GM19395 (cell line): ENCODE results near the gene RPL29.

Experiments
- ATAC-seq: cut with Tn5 transposase; IDR thresholded peaks from one replicate; pipeline ENCODE4 v1.9.1; 2021; ENCODE audit warnings: mild to moderate bottlenecking, moderate library complexity; ENCODE audit not compliant: unreplicated experiment

Gene RPL29

DNA sequence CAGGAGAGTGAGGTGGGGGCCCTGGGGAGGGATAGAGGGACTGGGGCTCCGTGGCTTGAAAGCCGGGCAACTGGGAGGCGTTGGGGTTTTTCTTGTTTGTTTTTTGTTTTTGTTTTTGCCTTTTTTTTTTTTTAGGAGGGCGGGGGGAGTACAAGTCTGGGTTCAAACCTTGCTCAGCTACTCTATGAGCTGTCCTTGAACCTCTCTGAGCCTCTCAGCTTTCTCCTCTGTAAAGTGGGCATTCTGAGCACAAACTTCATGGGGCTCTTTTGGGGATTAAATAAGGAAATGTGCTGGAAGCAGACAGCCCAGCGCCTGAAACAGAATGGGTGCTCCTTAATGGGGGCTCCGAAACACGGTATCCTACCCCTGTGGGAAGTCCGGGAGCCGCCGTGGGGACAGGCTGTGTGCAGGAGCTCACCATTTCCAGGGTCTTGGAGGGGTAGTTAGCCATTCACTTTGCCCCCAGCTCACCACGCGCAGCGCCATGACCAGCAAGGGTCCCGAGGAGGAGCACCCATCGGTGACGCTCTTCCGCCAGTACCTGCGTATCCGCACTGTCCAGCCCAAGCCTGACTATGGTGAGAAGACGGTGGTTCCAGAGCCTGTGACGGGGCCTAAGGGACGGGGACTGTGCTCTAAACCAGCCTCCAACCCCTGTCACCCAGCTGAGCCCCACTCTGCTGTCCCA, 12.0 kb downstream of the RPL29 start:
- ATAC-seq: no peak

DNA sequence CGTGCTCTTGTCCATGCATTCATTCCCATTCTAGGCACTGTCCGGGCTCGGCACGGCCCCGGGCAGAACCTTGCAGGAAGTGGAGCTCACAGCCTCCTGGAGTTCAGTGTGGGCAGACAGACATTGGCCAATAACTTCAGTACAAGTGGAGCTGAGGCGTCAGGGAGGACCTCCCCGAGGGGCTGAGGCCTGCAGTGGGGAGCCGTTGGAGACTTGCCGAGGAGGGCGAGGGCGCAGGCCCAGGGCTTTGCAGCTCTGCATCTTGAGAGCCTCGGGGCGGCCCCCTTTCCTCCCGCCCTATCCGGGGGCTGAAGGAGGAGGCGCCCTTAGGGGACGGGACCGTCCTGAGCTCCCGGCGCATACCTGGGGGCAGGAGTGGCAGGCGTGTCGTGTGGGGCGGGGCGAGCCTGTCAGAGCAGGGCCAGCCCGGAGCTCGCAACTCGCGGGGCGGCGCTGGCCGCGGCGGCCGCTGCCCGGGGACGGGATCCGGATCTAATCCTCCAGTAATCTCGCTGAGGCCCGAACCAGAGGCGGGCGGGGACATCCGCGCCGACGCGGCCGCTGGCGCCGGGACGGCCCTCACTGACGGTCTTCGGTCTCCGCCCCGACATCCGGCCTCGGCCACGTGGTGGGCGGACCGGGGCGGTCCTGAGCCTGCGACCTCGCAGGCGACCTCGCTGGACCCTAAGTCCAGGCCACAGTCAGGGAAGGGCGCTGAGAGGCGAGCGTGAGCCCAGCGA, 12.7 kb downstream of the RPL29 start, which contains the start of gene ACY1:
TSS of gene ACY1 (plus strand) at position 698 of the 740 bp plus-strand sequence. CDS start 530 bp downstream, outside the sequence.
- ATAC-seq: peak; percentile 79

DNA sequence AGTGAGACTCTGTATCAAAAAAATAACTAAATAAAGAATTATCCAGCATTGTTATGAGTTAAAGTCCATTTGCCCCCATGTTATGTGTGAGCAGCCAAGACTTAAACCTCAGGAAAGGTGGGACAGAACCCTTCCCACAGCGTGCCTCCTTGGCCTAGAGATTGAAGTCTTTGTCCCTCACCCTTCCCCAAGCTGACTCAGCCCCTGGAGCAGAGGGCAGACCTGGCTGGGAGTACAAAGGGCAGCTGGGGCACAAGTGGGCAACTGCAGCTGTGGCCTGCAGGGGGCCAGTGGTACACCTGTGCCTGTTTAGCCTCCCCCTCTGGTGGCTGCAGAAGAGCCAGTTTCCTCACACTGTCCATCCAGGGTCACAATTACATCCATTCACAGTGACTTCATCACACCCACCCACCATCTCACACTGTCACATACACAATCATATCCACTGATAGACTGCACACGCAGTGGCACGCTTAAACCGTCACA, 13.3 kb downstream of the RPL29 start:
- peak; percentile 54 for ATAC-seq

DNA sequence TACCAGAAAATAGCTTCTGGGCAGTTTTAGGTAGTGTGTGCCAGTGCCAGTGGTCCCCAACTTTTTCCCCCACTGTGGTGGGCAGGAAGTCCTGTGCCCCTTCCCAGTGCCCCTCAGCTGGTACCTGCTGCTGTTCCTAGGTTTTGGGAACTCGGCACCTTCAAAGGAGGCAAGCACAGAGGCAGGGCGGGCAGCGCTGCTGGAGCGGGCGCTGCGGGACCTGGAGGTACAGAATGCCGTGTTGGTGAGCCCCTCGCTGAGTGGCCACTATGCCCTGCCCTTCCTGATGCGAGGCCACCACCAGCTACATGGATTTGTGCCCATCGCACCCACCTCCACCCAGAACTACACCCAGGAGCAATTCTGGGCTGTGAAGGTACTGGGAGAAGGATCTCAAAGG, 15.4 kb downstream of the RPL29 start:
- ATAC-seq: no peak

DNA sequence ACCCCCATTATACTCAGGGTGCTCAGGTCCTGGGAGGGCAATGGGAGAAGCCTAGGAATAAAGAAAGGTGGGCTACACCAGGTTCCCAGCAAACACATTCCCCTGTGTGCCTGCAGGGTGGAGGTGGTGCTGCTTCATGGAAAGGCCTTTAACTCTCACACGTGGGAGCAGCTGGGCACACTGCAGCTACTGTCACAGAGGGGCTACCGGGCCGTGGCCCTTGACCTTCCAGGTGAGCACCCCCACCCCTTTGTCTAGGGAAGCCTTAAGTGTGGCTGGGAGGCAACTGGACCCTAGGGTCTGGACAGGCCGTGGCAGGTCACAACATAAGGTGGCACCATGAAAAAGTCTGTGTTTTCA, 17.6 kb downstream of the RPL29 start:
- ATAC-seq: no peak

DNA sequence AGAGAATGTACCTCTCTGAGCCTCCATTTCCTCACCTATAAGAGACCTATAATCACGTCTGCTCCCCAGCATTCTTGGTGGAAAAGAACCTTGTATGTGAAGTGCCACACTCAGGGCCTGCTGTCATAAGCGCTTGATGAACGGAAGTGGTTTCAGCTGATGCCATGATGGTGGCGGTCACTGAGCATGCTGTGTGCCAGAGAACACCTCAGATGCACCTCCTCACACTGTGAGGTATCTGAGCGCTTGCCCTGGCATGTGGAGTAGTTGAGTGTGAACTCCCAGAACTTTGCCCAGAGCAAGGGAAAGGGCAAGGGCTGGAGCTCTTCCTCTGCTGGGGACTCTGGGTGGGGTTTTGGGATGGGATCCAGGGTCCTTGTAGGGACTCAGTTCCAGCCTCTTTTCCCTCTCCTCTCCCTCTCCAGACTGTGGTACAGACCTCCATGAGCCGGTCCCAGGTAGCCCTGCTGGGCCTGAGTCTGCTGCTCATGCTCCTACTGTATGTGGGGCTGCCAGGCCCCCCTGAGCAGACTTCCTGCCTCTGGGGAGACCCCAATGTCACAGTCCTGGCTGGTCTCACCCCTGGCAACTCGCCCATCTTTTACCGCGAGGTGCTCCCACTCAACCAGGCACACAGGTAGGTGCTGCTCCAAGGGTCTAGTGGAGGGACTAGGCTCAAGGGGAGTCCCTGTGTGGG, 18.1 kb downstream of the RPL29 start:
- no peak for ATAC-seq

- ATAC-seq: no peak
Measured at GRCh38 chr3:51975852-51976549, 19.7 kb downstream of the RPL29 start.

DNA sequence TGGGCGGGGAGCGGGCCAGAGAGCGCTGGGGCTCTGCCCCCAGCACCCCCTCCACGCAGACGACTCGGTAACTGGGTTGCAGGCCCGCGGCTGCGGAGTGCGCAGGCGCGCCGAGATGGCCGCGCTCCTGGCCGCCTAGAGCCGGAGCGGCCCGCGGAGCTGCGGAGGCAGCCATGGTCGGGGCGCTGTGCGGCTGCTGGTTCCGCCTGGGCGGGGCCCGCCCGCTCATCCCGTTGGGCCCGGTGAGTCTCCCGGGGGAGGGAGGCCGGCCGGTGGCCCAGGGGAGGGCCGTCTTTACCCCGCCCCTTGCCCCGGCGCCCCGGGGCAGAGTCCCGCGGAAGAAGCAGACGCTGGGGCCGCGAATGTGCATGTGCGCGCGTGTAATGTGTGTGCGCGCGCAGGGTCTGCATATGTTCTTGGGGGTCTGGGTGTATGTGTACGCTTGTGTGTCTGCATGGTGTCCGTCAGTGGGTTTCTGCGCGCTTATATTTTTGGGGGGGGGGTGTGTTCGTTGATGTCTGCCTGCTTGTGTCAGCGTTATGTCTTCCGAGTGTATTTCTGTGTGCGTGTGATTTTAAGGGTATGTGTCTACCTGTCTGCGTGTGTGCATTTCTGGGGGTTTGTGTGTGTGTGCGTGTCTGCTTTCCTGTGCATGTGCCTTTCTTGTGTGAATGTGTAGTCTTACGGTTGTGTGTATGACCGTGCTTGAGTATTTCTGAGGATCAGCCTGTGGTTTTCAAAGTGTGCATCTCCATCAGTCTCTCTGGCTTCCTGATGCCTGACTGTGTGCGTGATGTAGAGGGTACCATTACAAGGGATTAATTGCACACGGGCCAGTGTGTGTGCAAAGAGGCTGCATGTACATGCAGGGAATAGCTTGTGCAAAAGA, 20.5 kb downstream of the RPL29 start, which contains the start of gene ABHD14A:
TSS of gene ABHD14A (plus strand) at position 102 of the 889 bp plus-strand sequence. CDS start at position 174, 72 bp downstream.
- peak; percentile 56 for ATAC-seq

- peak; percentile 23 for ATAC-seq
Measured at GRCh38 chr3:51974277-51974962, 21.3 kb downstream of the RPL29 start.

- no peak for ATAC-seq
Measured at GRCh38 chr3:51971350-51971749, 24.3 kb downstream of the RPL29 start.

- no peak for ATAC-seq
Measured at GRCh38 chr3:51970606-51971300, 24.9 kb downstream of the RPL29 start.

GRCh38 chr3:51969841-51970240, 25.9 kb downstream of the RPL29 start:
- ATAC-seq: no peak

DNA sequence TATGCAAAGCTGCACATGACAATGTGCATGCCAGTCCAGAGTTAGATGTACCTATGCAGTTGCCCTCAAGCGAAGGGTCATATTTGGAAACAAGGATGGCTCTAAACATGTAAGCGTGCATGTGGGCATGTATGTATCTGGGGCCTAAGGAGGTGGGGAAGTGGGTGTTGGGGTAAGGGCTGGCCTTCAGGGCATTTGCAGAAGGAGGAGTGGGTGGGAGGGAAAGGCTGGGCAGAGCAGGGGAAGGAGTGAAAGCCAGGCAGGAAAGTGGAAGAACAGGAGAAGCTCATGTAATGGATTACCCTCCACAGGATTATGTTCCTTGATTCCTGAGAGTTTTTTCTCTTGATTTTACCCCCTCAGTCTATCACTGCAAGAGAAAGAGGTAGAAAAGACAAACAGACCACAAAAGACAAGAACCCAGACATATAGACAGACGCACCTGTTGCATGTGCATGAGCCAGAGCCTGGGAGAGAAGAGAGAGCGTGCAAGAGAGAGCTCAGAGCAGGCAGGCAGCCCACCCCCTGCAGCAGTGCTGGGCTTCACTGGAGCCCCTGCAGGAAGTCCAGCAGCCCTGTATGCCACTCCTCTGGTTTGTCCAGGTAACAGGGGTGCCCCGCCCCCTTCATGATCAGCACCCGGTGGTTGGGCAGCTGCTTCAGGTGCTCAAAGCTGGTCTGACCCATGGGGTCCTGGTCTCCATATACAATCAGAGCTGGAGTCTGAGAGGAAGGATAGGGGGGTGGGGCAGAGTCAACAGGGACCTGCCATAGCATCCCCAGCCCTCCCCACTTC, 26.6 kb downstream of the RPL29 start:
- ATAC-seq: no peak

DNA sequence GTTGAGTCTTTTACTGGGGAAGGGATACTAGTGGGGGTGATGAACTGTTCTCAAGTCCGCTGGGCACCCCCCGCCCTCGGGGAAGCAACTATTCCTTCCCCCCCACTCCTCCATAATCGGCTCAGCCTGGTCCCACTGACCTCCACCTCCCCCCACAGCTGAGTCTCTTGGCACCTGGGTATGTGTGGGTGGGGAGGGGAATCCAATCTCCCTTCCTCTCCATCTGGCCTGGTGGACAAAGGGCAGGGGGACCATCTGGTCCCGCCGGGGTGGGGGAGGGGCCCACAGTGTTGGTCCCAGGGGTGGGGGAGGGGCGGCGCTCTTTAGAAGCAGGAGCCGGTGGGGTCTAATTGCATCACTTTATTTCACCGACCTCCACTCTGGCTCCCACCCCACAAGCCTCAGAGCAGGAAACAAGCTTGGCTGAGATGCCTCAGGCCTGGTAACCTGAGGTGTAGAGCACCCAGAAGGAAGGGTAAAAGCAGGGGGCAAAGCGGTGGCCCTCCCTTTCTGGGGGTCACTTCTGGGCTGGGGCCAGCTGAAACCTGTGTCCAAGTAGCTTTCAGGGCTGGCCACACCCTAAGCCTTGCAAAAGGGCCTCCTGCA, 27.4 kb downstream of the RPL29 start:
- no peak for ATAC-seq

DNA sequence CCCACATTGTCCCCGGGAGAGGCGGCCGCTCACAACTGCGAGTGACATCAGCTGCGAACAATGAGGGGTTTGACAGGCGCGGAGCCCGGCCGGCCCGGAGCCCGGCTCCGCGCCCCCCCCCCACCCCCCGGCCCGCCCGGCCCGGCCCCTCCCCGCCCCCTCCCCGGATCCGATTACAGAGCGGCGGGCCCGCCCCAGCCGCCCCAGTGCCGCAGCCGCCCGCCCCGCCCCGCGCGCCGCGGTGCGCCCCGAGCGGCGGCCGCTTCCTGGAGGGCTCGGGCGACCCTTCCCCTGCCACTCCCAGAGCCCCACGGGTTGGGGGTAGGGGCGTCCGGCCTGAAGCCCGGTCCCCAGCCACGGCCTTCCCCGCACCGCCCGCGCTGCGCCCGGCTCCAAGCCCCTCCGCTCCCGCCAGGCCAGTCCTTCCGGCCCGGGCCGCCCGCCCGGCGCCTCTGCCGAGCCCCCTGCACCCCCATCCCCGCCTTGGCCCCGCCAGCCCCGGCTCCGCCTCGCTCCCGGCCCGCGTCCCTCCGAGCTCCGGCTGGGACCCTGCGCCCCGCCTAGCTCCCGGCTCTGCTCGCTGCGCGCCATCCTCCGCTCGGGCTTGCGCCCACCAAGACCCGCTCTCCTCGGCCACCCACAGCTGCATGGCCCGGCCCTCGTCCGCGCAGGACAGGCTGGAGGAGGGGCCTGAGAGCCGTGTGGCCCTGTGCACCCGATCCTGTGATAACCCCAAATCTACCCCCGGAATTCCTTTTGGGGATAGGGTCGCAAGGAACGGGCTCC, 28.1 kb downstream of the RPL29 start, which contains the start of gene PCBP4:
TSS of gene PCBP4 (minus strand) at position 71 of the 786 bp plus-strand sequence. CDS start 6,214 bp downstream, outside the sequence.
- peak; percentile 59 for ATAC-seq

DNA sequence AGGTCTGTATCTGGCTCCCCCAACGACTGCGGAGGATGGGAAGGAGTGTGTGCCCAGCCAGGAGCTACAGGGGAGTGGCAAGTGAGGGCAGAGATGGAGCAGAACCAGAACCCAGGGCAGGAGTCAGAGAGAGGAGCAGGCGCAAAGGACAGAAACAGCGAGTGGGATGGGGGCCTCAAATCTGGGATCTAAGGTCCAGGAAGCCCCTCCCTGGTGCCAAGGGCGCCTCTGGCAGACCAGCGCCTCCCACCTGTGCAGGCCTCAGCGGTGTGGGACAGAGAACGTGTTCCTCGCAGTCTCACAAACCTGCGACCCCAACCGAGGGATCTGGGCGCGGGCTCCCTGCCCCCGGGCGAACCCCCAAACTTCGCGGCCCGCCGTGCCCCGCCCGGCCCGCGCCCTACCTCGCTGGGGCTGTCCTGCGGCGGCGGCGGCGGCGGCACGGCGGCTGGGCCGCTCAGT, 28.7 kb downstream of the RPL29 start:
- peak; percentile 48 for ATAC-seq
